Endothelial cell (in vitro differentiated cells): ENCODE data around the gene CLEC5A. TPM values are rescaled to one million over a fixed set of nuclear protein-coding genes. Genes with fewer than 3 reads are reported as not detected.

Source experiments
- DNase-seq: peaks from one replicate; pipeline ENCODE4 v3.0.0; 2021; ENCODE audit warnings: low spot score
- H3K27ac Mint-ChIP-seq: one replicate; pipeline ENCODE4 v1.8.0; 2021; ENCODE audit warnings: mixed read lengths, inconsistent platforms; ENCODE audit not compliant: unreplicated experiment
- H3K27me3 Mint-ChIP-seq: one replicate; pipeline ENCODE4 v1.8.0; 2021; ENCODE audit warnings: mild to moderate bottlenecking, moderate library complexity, mixed read lengths, inconsistent platforms; ENCODE audit not compliant: unreplicated experiment
- H3K36me3 Mint-ChIP-seq: one replicate; pipeline ENCODE4 v1.8.0; 2021; ENCODE audit warnings: mild to moderate bottlenecking, low read depth, mixed read lengths, inconsistent platforms; ENCODE audit not compliant: unreplicated experiment
- H3K4me1 Mint-ChIP-seq: one replicate; pipeline ENCODE4 v1.8.0; 2021; ENCODE audit warnings: mild to moderate bottlenecking, mixed read lengths, inconsistent platforms; ENCODE audit not compliant: unreplicated experiment
- H3K4me3 Mint-ChIP-seq: one replicate; pipeline ENCODE4 v1.8.0; 2021; ENCODE audit warnings: mild to moderate bottlenecking, mixed read lengths, inconsistent platforms; ENCODE audit not compliant: unreplicated experiment
- H3K9me3 Mint-ChIP-seq: one replicate; pipeline ENCODE4 v1.8.0; 2021; ENCODE audit warnings: mixed read lengths, inconsistent platforms; ENCODE audit not compliant: unreplicated experiment
- total RNA-seq: library from RNA; stranded (reverse); fragmentation: NEBNext Ultra II Directional; extraction: Animal tissue kit (Norgen Biotek cat#: 25700); gene quantifications from one replicate; pipeline ENCODE4 v1.2.1, GENCODE V29; 2021; ENCODE audit not compliant: unreplicated experiment
- TF ChIP-seq, protein P1 (sequence below): fragments of 200-600 bp; sonication (generic); IDR thresholded peaks from one replicate; pipeline ENCODE4 v1.5.0; 2021; ENCODE audit warnings: antibody characterized with exemption; ENCODE audit not compliant: unreplicated experiment

CLEC5A gene
- total RNA-seq, 1 donor from 2014 or later: not detected

DNA sequence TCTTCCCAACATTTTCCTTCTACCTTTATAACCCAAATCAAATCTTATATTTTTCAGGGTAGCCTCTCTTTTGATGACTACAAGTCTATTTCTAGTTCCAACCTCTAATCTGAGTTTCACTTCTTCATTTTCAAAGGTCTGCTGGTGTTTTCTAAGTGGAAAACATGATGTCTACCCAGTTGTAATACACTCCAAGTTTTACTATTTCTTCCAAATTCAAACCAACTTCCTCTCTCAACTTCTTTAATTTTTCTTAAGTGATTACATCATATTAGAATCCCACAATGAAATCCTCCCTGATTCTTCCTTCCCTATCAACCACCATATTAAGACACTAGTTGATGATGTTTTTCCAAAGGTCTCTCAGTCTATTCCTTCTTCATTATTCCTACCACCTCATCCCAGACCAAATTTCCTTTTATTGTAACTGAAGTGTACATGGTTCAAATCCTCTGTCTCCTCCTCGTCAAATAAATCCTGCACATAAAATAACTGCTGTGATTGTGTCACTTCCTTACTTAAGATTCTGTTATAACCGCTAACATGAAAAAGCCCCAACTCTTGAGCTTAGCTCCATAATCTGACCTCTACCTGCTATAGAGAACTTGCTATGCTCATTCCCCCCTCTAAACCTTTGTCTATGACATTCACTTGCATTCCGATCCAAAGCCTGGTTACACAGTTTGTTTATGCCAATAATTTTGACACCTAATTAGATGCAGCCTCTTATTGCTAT is 14.1 kb upstream of the CLEC5A start:
- peaks cover 5% of the 10 kb centered on the region for H3K27me3 Mint-ChIP-seq
- no peaks in the 10 kb centered on the region for H3K9me3 Mint-ChIP-seq
- no peak overlapping the region for H3K4me3 Mint-ChIP-seq
- H3K36me3 Mint-ChIP-seq: no peaks in the 10 kb centered on the region
- no peaks in the 10 kb centered on the region for H3K4me1 Mint-ChIP-seq
- DNase-seq: no peak
- no peak overlapping the region for H3K27ac Mint-ChIP-seq
- TF ChIP-seq, protein P1, sequence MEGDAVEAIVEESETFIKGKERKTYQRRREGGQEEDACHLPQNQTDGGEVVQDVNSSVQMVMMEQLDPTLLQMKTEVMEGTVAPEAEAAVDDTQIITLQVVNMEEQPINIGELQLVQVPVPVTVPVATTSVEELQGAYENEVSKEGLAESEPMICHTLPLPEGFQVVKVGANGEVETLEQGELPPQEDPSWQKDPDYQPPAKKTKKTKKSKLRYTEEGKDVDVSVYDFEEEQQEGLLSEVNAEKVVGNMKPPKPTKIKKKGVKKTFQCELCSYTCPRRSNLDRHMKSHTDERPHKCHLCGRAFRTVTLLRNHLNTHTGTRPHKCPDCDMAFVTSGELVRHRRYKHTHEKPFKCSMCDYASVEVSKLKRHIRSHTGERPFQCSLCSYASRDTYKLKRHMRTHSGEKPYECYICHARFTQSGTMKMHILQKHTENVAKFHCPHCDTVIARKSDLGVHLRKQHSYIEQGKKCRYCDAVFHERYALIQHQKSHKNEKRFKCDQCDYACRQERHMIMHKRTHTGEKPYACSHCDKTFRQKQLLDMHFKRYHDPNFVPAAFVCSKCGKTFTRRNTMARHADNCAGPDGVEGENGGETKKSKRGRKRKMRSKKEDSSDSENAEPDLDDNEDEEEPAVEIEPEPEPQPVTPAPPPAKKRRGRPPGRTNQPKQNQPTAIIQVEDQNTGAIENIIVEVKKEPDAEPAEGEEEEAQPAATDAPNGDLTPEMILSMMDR: no peak

DNA sequence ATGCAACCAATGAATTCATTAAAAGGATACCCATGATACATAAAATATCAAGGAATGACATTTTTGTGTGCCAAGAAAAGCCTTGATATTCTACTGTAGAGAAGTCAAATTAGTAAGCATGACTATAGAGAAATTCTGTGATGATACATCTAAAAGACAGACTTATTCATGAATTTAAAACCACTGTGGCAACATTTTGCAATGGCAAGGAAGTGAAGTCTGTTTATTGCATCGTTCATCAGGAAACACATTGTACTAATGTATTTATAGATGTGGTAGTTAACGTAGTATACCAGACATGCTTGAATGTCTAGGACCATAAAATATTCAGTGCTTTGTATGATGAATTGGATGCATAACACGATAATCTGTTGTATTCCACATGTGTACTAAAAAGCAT is 9.3 kb upstream of the CLEC5A start:
- no peaks in the 10 kb centered on the region for H3K27me3 Mint-ChIP-seq
- no peaks in the 10 kb centered on the region for H3K36me3 Mint-ChIP-seq
- H3K4me1 Mint-ChIP-seq: no peaks in the 10 kb centered on the region
- H3K9me3 Mint-ChIP-seq: no peaks in the 10 kb centered on the region
- TF ChIP-seq, protein P1: no peak
- no peak overlapping the region for H3K4me3 Mint-ChIP-seq
- DNase-seq: no peak
- H3K27ac Mint-ChIP-seq: no peak overlapping the region

DNA sequence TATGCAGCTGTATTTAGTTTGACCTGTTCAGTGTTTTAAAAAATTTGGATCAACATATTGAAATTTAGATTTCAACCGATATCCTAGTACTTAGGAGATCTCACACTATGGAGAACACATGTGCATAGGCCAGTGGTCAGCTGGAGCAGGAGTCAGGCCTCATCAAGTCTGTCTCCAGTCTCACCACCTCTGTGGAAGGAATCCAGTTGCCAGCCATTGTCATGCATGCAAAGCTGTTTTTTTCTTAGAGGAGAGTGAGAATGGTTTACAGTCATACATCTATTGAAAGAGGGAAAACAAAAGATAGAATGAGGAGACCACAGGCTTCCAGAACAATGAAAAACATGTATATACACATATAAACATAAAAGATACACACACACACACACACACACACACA is 7.6 kb upstream of the CLEC5A start:
- Mint-ChIP-seq H3K27me3 (no peaks in the 10 kb centered on the region), H3K27ac (no peak overlapping the region), H3K4me3 (no peak overlapping the region), H3K9me3 (no peaks in the 10 kb centered on the region), H3K36me3 (no peaks in the 10 kb centered on the region), H3K4me1 (no peaks in the 10 kb centered on the region)
- DNase-seq: no peak
- TF ChIP-seq, protein P1: no peak

DNA sequence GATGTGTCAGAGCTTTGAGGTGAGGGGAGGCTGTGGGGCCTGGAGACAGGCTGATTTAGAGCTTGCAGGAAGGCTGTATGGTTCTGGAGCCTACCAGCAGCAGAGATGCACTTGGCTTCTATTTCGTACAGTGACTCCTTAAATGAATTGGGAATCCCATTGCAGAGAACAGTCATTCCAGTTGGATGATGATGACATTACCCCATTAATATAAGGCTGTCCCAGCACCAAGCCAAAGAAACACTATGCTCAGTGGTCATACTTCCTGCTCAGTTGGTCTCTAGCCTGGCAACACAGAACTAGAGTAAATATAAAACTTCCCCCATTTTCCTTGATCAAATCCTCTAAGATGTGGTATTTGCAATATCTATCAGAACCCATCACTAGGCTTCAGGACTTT is 5.7 kb upstream of the CLEC5A start:
- H3K4me1 Mint-ChIP-seq: no peaks in the 10 kb centered on the region
- no peaks in the 10 kb centered on the region for H3K27me3 Mint-ChIP-seq
- H3K4me3 Mint-ChIP-seq: no peak overlapping the region
- TF ChIP-seq, protein P1: no peak
- H3K9me3 Mint-ChIP-seq: no peaks in the 10 kb centered on the region
- H3K27ac Mint-ChIP-seq: no peak overlapping the region
- DNase-seq: no peak
- H3K36me3 Mint-ChIP-seq: no peaks in the 10 kb centered on the region

DNA sequence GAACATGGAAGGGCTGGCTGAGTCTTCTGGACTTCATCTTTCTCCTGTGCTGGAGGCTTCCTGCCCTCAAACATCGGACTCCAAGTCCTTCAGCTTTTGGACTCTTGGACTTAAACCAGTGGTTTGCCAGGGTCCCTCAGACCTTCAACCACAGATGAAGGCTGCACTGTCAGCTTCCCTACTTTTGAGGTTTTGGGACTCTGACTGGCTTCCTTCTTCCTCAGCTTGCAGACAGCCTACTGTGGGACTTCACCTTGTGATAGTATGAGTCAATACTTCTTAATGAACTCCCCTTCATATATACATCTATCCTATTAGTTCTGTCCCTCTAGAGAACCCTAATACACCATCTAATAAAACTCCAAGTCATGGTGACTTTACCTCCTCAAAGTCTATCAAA is 4.0 kb upstream of the CLEC5A start:
- Mint-ChIP-seq H3K27ac (no peak overlapping the region), H3K36me3 (no peaks in the 10 kb centered on the region), H3K4me1 (no peaks in the 10 kb centered on the region), H3K27me3 (no peaks in the 10 kb centered on the region), H3K9me3 (no peaks in the 10 kb centered on the region), H3K4me3 (no peak overlapping the region)
- no peak for DNase-seq
- TF ChIP-seq, protein P1: no peak
